Measurements from ENCODE around the gene GRM8.

GRCh38 chr7:127209886-127210285 lies 42.9 kb downstream of the GRM8 start:
- no peak for TF ChIP-seq EZH2 (optimal IDR thresholded peaks at IDR 0.05; ENCODE audit: low read depth, low read length)
- TF ChIP-seq CTCF (IDR thresholded peaks at IDR 0.05; ENCODE audit: low read length) = no peak
